H9 (cell line): ENCODE measurements around the gene SUFU. TPM values are rescaled to one million over a fixed set of nuclear protein-coding genes. Genes with fewer than 3 reads are reported as not detected.

Experiments used
- DNase-seq: peaks from one replicate; pipeline ENCODE4 v3.0.0-alpha.2; 2017
- H2AFZ ChIP-seq: one replicate; pipeline ENCODE4 v1.6.1; 2013; ENCODE audit warnings: mild to moderate bottlenecking, low read length, control low read depth, moderate library complexity
- H2AK5ac ChIP-seq: 2 replicates; pipeline ENCODE4 v1.6.1; 2013; ENCODE audit warnings: low read length, control low read depth, mixed read lengths; ENCODE audit not compliant: insufficient read length
- H2BK120ac ChIP-seq: one replicate; pipeline ENCODE4 v1.6.1; 2013; ENCODE audit warnings: low read depth, mild to moderate bottlenecking, low read length, control low read depth, inconsistent platforms; ENCODE audit not compliant: poor library complexity, severe bottlenecking
- H2BK12ac ChIP-seq: 2 replicates; pipeline ENCODE4 v1.6.1; 2013; ENCODE audit warnings: low read length, control low read depth, mixed read lengths, low read depth; ENCODE audit not compliant: insufficient read length
- H2BK15ac ChIP-seq: 2 replicates; pipeline ENCODE4 v1.6.1; 2013; ENCODE audit warnings: low read depth, low read length, control low read depth
- H2BK20ac ChIP-seq: one replicate; pipeline ENCODE4 v1.6.1; 2013; ENCODE audit warnings: low read depth, mild to moderate bottlenecking, low read length, control low read depth, inconsistent platforms; ENCODE audit not compliant: poor library complexity, severe bottlenecking
- H2BK5ac ChIP-seq: 2 replicates; pipeline ENCODE4 v1.6.1; 2013; ENCODE audit warnings: low read length, control low read depth, mixed read lengths; ENCODE audit not compliant: insufficient read length
- H3K14ac ChIP-seq: 2 replicates; pipeline ENCODE4 v1.6.1; 2013; ENCODE audit warnings: low read length, control low read depth; ENCODE audit not compliant: insufficient read depth
- H3K18ac ChIP-seq: 2 replicates; pipeline ENCODE4 v1.6.1; 2013; ENCODE audit warnings: low read depth, mild to moderate bottlenecking, mixed read lengths, low read length, control low read depth; ENCODE audit not compliant: insufficient read length
- H3K23ac ChIP-seq: 2 replicates; pipeline ENCODE4 v1.6.1; 2013; ENCODE audit warnings: low read length, control low read depth, mixed read lengths, low read depth; ENCODE audit not compliant: insufficient read length
- H3K23me2 ChIP-seq: 2 replicates; pipeline ENCODE4 v1.6.1; 2013; ENCODE audit warnings: low read depth, mild to moderate bottlenecking, mixed read lengths, low read length, control low read depth; ENCODE audit not compliant: insufficient read length, poor library complexity, severe bottlenecking
- H3K27ac ChIP-seq: 2 replicates; pipeline ENCODE4 v1.5.1; 2013; ENCODE audit warnings: low read length, control low read depth, mixed read lengths, low read depth; ENCODE audit not compliant: insufficient read length
- H3K27me3 ChIP-seq: 2 replicates; pipeline ENCODE4 v1.6.1; 2013; ENCODE audit warnings: low read length, control low read depth, inconsistent platforms; ENCODE audit not compliant: insufficient read depth
- H3K4ac ChIP-seq: 2 replicates; pipeline ENCODE4 v1.6.1; 2013; ENCODE audit warnings: low read depth, mild to moderate bottlenecking, control low read depth, inconsistent platforms, low read length, moderate library complexity
- H3K4me1 ChIP-seq: 2 replicates; pipeline ENCODE4 v1.6.1; 2013; ENCODE audit warnings: low read length, control low read depth, inconsistent platforms; ENCODE audit not compliant: insufficient read depth
- H3K4me2 ChIP-seq: 2 replicates; pipeline ENCODE4 v1.6.1; 2013; ENCODE audit warnings: low read length, control low read depth, mixed read lengths; ENCODE audit not compliant: insufficient read length, insufficient read depth
- H3K56ac ChIP-seq: 2 replicates; pipeline ENCODE4 v1.6.1; 2013; ENCODE audit warnings: low read depth, mild to moderate bottlenecking, mixed read lengths, low read length, control low read depth; ENCODE audit not compliant: insufficient read length
- H3K79me1 ChIP-seq: 2 replicates; pipeline ENCODE4 v1.6.1; 2013; ENCODE audit warnings: low read depth, mild to moderate bottlenecking, moderate library complexity, low read length, control low read depth, inconsistent platforms; ENCODE audit not compliant: insufficient read depth, poor library complexity, severe bottlenecking
- H3K79me2 ChIP-seq: 2 replicates; pipeline ENCODE4 v1.6.1; 2013; ENCODE audit warnings: low read length, control low read depth, inconsistent platforms; ENCODE audit not compliant: insufficient read depth
- H3K9ac ChIP-seq: 2 replicates; pipeline ENCODE4 v1.6.1; 2013; ENCODE audit warnings: low read length, control low read depth, mixed read lengths; ENCODE audit not compliant: insufficient read length; ENCODE audit errors: extremely low read depth
- H3K9me3 ChIP-seq: one replicate; pipeline ENCODE4 v1.6.1; 2013; ENCODE audit warnings: low read depth, low read length, inconsistent platforms; ENCODE audit not compliant: control insufficient read depth
- H3T11ph ChIP-seq: one replicate; pipeline ENCODE4 v1.6.1; 2013; ENCODE audit warnings: mild to moderate bottlenecking, low read length, control low read depth, inconsistent platforms
- H4K20me1 ChIP-seq: one replicate; pipeline ENCODE4 v1.6.1; 2013; ENCODE audit not compliant: control insufficient read depth, insufficient read length, insufficient read depth
- H4K5ac ChIP-seq: 2 replicates; pipeline ENCODE4 v1.6.1; 2013; ENCODE audit warnings: low read depth, mild to moderate bottlenecking, mixed read lengths, low read length, control low read depth; ENCODE audit not compliant: insufficient read length
- H4K8ac ChIP-seq: replicated peaks from 2 replicates; pipeline ENCODE4 v1.6.1; 2013; ENCODE audit warnings: low read length, control low read depth, mixed read lengths, low read depth; ENCODE audit not compliant: insufficient read length
- H4K91ac ChIP-seq: 2 replicates; pipeline ENCODE4 v1.6.1; 2013; ENCODE audit warnings: low read depth, mild to moderate bottlenecking, moderate library complexity, mixed read lengths, low read length, control low read depth; ENCODE audit not compliant: insufficient read length
- H3K27ac Mint-ChIP-seq, 3 experiments: 2 replicates in 2 of 3; 3 replicates in 1 of 3; pipeline ENCODE4 v1.8.0; 2020 to 2021; ENCODE audit warnings: mixed read lengths in 3 of 3, mild to moderate bottlenecking in 1 of 3, moderate library complexity in 1 of 3
- H3K27me3 Mint-ChIP-seq: 2 replicates; pipeline ENCODE4 v1.8.0; 2021; ENCODE audit warnings: low read depth, mild to moderate bottlenecking, moderate library complexity, mixed read lengths
- H3K36me3 Mint-ChIP-seq, 3 experiments: 2 replicates in 2 of 3; 3 replicates in 1 of 3; pipeline ENCODE4 v1.8.0; 2020 to 2021; ENCODE audit warnings: low read depth in 3 of 3, mixed read lengths in 3 of 3; ENCODE audit not compliant: insufficient read depth in 1 of 3
- H3K4me1 Mint-ChIP-seq, 2 experiments: 2 replicates each; pipeline ENCODE4 v1.8.0; 2020; ENCODE audit warnings: mixed read lengths in 2 of 2
- H3K4me3 Mint-ChIP-seq, 2 experiments: 2 replicates in 1 of 2; 3 replicates in 1 of 2; pipeline ENCODE4 v1.8.0; 2020 to 2021; ENCODE audit warnings: mild to moderate bottlenecking in 2 of 2, mixed read lengths in 2 of 2, moderate library complexity in 1 of 2
- H3K9me3 Mint-ChIP-seq, 2 experiments: 2 replicates in 1 of 2; 3 replicates in 1 of 2; pipeline ENCODE4 v1.8.0; 2020; ENCODE audit warnings: mild to moderate bottlenecking in 2 of 2, mixed read lengths in 2 of 2, moderate library complexity in 1 of 2
- CTCF ChIP-seq: fragments of 200-600 bp; sonication (generic); conservative IDR thresholded peaks from 3 replicates; pipeline ENCODE4 v1.8.0; 2021; ENCODE audit warnings: antibody characterized with exemption, mild to moderate bottlenecking
- WGBS: extraction: QIAGEN DNeasy Blood & Tissue Kit; methylation state at CpG from one replicate; pipeline ENCODE4 v1.1.7; 2013; ENCODE audit warnings: missing lambda C conversion rate, low lambda C conversion rate, mixed read lengths; ENCODE audit not compliant: insufficient read length; ENCODE audit errors: extremely low coverage; 5-methylcytosine and 5-hydroxymethylcytosine counted together
- total RNA-seq: library from RNA; stranded (reverse); gene quantifications from 2 replicates; pipeline ENCODE4 v1.2.1, GENCODE V29; 2021

The SUFU gene
- total RNA-seq, 1 experiment from 2014 or later, result 9.5 TPM

- H3K36me3 Mint-ChIP-seq, result peaks cover 23 to 63% (median 62%) of the 10 kb centered on the region in 3 experiments
- Histone ChIP-seq H3K9ac (no peak overlapping the region), H4K8ac (no peak overlapping the region), H2BK5ac (no peak overlapping the region), H3K9me3 (no peaks in the 10 kb centered on the region), H3K23me2 (no peaks in the 10 kb centered on the region), H3K14ac (no peak overlapping the region), H4K20me1 (no peaks in the 10 kb centered on the region), H3K18ac (no peak overlapping the region), H3T11ph (no peak overlapping the region), H3K27ac (no peak overlapping the region), H3K79me1 (no peaks in the 10 kb centered on the region), H3K56ac (no peak overlapping the region), H3K27me3 (no peaks in the 10 kb centered on the region), H2BK12ac (no peak overlapping the region), H2AK5ac (no peak overlapping the region), H3K23ac (no peak overlapping the region), H4K5ac (no peak overlapping the region), H4K91ac (no peak overlapping the region), H2BK15ac (no peak overlapping the region), H3K4me1 (no peaks in the 10 kb centered on the region), H3K79me2 (no peaks in the 10 kb centered on the region), H3K4me2 (no peak overlapping the region), H3K4ac (no peak overlapping the region), H2BK120ac (no peak overlapping the region), H2BK20ac (no peak overlapping the region), H2AFZ (no peak overlapping the region)
- no peaks in the 10 kb centered on the region for H3K4me1 Mint-ChIP-seq
- H3K9me3 Mint-ChIP-seq, result no peaks in the 10 kb centered on the region
- H3K27me3 Mint-ChIP-seq, result no peaks in the 10 kb centered on the region; the same call in 1 of the 2 replicates
- H3K4me3 Mint-ChIP-seq, result no peak overlapping the region
- no CpG with 5 or more reads among the region's 9 CpGs for WGBS
- 0 out of 7 replicates have a peak overlapping the region, but pooled peaks of 1 of the 3 experiments have one; percentile 33 for H3K27ac Mint-ChIP-seq
- no peak for DNase-seq
- no peak for TF ChIP-seq CTCF
These were observed 23.4 kb upstream of the SUFU start for GRCh38 chr10:102480396-102480795.
